Astrocyte (in vitro differentiated cells and primary cell): ENCODE data around the gene CDX1.

ENCODE experiments used
- EZH2 ChIP-seq: IDR thresholded peaks from 2 replicates; pipeline ENCODE4 v1.6.1; 2012; ENCODE audit warnings: mild to moderate bottlenecking, low read length, inconsistent platforms; ENCODE audit not compliant: insufficient read depth
- TF ChIP-seq, protein P1 (sequence below): IDR thresholded peaks from 2 replicates; pipeline ENCODE4 v1.5.1; 2011; ENCODE audit warnings: low read depth, mild to moderate bottlenecking, inconsistent platforms, low read length, moderate library complexity; ENCODE audit not compliant: insufficient read depth

DNA sequence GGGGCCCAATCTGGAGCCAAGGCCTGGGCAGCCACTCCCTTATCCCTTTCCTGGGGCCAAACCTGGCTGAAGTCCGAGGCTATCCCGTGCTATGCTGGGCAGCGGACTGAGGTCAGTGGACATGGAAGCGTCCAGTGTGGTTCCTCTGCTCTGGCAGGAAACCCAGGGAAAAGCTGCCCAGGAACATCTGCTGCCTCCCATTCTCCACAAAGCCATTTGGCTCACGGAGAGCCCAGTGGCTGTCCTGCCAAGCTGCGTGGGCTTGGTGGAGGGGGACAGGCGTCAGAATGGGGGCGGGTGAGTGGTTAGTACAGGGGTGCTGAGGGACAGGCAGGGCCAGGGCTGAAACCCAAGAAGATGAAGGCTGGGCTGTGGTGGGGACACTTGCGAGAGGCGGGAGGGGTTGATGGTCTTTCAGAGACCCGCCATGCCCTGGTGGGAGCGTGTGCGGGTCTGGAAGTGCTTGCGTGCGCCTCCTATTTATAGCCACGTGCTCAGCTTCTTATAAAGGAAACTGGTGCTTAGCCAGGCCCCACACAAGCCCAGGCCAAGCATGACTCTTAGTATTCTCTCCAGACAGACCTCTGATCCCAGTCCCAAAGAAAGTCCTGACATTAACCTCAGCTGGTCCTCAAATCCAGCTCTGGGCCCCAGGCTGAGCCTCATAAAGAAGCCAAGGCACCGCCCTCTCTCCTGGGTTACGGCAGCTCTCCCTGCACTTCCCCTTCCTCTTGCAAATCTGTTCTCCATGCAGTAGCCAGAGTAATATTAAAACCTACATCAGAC lies 13.9 kb downstream of the CDX1 start:
- TF ChIP-seq, protein P1, sequence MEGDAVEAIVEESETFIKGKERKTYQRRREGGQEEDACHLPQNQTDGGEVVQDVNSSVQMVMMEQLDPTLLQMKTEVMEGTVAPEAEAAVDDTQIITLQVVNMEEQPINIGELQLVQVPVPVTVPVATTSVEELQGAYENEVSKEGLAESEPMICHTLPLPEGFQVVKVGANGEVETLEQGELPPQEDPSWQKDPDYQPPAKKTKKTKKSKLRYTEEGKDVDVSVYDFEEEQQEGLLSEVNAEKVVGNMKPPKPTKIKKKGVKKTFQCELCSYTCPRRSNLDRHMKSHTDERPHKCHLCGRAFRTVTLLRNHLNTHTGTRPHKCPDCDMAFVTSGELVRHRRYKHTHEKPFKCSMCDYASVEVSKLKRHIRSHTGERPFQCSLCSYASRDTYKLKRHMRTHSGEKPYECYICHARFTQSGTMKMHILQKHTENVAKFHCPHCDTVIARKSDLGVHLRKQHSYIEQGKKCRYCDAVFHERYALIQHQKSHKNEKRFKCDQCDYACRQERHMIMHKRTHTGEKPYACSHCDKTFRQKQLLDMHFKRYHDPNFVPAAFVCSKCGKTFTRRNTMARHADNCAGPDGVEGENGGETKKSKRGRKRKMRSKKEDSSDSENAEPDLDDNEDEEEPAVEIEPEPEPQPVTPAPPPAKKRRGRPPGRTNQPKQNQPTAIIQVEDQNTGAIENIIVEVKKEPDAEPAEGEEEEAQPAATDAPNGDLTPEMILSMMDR = no peak
- TF ChIP-seq EZH2 = no peak
